ENCODE results near the gene C10orf120.

DNA sequence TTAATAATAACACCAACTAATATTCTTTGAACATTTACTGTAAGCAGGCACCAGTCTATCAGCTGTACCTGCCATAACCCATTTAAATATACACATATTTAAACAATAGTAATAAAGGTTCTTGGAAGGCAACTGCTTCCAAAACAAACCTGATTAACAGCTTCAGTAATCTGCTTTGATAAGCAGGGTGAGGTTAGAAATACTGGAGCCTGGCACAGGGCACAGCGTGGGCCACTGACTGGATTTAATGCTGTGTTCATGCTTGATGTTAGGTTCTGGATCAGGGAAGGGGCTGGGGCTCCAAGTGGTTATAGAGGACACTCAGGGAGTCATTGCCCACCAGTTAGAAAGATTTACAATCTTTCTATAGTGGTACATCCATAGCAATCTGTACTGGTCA is 10.9 kb upstream of the C10orf120 start:
- no peak for TF ChIP-seq EP300 (IDR thresholded peaks at IDR 0.05)
- TF ChIP-seq, protein P1, sequence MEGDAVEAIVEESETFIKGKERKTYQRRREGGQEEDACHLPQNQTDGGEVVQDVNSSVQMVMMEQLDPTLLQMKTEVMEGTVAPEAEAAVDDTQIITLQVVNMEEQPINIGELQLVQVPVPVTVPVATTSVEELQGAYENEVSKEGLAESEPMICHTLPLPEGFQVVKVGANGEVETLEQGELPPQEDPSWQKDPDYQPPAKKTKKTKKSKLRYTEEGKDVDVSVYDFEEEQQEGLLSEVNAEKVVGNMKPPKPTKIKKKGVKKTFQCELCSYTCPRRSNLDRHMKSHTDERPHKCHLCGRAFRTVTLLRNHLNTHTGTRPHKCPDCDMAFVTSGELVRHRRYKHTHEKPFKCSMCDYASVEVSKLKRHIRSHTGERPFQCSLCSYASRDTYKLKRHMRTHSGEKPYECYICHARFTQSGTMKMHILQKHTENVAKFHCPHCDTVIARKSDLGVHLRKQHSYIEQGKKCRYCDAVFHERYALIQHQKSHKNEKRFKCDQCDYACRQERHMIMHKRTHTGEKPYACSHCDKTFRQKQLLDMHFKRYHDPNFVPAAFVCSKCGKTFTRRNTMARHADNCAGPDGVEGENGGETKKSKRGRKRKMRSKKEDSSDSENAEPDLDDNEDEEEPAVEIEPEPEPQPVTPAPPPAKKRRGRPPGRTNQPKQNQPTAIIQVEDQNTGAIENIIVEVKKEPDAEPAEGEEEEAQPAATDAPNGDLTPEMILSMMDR (IDR thresholded peaks at IDR 0.05) = no peak
- no peak for TF ChIP-seq POLR2A (IDR thresholded peaks at IDR 0.05)
- no peak for TF ChIP-seq POLR2AphosphoS5 (IDR thresholded peaks at IDR 0.05)
